D721Med (cell line): ENCODE measurements around the gene BORCS8.

Source experiments
- DNase-seq: peaks from one replicate; pipeline ENCODE4 v3.0.0; 2011; ENCODE audit warnings: low spot score; ENCODE audit not compliant: insufficient read length
- FAIRE-seq: peaks from 2 replicates; lab custom pipeline; 2011; peaks lifted over from hg19 to GRCh38; lab: Jason Lieb, UNC
- TF ChIP-seq, protein P1 (sequence below): IDR thresholded peaks from 2 replicates; pipeline ENCODE4 v1.5.1; 2012; ENCODE audit warnings: mild to moderate bottlenecking, control low read depth; ENCODE audit not compliant: insufficient read depth; ENCODE audit errors: missing control alignments

BORCS8 gene

DNA sequence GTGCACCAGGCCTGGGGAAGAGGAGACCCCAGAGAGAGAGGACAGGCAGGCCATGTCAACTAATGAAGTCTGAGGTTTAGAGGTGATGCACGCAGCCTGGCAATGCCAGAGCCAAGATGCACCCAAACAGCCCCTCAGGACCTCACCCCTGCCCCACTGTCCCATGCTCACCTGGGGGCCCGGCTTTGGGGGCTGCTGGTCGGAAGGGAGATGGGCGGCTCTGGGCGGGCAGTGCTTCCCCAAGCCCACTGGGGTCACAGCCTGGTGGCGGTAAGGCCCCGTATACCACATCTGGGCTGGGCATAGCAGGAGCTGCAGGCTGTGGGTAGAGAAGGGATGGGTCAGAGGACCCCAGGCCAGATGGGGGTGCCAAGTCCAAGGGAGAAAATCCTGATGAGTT lies 45.1 kb downstream of the BORCS8 start:
- DNase-seq, result no peak
- FAIRE-seq, result no peak
- TF ChIP-seq, protein P1, sequence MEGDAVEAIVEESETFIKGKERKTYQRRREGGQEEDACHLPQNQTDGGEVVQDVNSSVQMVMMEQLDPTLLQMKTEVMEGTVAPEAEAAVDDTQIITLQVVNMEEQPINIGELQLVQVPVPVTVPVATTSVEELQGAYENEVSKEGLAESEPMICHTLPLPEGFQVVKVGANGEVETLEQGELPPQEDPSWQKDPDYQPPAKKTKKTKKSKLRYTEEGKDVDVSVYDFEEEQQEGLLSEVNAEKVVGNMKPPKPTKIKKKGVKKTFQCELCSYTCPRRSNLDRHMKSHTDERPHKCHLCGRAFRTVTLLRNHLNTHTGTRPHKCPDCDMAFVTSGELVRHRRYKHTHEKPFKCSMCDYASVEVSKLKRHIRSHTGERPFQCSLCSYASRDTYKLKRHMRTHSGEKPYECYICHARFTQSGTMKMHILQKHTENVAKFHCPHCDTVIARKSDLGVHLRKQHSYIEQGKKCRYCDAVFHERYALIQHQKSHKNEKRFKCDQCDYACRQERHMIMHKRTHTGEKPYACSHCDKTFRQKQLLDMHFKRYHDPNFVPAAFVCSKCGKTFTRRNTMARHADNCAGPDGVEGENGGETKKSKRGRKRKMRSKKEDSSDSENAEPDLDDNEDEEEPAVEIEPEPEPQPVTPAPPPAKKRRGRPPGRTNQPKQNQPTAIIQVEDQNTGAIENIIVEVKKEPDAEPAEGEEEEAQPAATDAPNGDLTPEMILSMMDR, result no peak

DNA sequence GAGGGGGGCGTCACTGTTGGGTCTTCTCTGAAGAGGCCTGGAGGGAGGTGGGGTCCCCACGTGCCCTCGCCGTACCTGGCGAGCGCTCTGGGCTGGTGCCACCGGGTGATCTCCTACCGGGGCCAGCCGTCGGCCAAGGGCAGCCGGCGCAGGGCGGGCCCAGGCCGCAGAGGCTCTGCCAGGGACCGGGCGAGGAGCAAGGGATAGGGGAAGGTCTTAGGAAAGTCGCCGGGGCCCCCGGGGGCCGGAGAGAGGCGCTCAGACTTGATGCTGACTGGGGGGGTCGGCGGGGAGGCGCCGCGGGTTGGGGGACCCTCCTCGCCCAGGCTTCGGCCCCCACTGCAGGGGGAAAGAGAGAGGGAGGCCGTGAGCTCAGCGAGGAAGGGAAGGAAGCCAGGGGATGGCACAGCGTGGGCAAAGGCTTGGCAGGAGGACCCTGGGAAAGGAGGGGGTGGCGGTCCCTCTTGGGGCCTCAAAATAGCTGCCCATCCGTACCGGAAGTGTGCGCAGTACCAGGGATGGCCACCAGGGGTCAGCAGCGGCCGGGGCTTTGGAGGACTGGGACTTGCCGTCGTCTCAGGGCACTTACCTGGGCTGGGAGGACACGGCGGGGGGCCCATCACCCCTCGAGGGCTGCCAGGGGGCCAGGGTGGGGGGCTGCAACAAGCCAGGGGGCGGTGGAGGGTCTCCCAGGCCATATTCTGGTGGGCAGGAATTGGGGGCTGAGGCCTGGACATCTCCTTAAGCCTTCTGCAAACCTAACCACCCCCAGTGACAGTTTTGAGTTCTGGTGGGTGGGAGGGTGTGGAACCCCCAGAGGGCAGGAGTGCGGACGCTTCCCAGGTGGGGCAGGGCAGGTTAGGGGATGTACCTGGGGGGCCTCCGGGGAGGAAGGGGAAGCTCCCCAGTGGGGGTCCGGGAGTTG lies 46.0 kb downstream of the BORCS8 start:
- FAIRE-seq, result no peak
- TF ChIP-seq, protein P1, result peak; percentile 80
- DNase-seq, result peak; percentile 89

DNA sequence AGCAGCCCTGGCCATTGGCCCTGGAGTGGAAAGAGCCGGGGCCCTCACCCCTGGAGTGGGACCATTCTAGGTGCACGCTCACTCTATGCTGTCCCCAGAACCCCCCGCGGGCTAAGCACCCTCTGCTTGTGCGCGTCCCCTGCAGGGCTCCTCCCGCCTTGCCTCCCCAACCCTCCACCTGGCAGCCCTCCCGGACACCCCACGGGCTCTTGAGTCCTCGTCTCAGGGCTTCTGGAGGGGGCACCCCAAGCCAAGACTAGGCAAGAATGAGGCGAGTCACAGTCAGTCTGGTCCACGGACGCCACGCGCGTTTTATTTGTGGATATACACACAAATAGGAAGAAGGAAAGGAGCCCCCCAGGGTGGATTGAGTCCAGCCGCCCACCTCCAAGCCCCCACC lies 46.7 kb downstream of the BORCS8 start:
- TF ChIP-seq, protein P1, result no peak

DNA sequence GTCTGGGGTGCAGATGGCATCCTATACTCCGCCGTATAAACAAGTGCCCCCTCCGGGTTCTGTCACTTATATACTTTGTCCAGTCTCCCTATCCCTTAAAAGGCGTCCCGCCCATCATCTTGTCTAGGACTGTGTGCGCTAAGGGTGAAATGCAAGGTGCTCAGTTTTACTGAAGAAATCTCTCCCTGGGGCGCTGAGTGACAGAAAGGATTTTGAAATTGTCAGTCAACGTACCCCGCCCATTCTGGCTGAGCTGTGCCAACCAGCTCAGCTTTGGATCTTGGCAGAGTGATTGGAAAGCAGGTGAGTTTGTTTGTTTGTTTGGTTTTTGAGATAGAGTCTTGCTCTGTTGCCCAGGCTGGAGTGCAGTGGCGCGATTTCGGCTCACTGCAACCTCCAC lies 49.6 kb downstream of the BORCS8 start:
- FAIRE-seq, result no peak
- DNase-seq, result no peak
- TF ChIP-seq, protein P1, result no peak

More for the DNA sequence above, 46.7 kb downstream of the BORCS8 start:
- no peak for DNase-seq
- FAIRE-seq, result no peak

DNA sequence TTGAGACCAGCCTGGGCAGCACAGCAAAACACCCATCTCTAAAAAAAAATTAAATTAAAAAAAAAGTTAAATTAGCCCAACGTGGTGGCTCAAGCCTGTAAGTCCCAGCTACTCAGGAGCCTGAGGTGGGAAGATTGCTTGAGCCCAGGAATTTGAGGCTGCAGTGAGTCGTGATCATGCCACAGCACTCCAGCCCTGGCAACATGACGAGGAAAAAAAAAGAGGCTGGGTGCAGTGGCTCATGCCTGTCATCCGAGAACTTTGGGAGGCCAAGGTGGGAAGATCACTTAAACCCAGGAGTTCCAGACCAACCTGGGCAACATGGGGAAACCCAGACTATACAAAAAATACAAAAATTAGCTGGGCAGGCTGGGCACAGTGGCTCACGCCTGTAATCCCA lies 51.5 kb downstream of the BORCS8 start:
- TF ChIP-seq, protein P1, result no peak
- FAIRE-seq (no peak), DNase-seq (no peak)

DNA sequence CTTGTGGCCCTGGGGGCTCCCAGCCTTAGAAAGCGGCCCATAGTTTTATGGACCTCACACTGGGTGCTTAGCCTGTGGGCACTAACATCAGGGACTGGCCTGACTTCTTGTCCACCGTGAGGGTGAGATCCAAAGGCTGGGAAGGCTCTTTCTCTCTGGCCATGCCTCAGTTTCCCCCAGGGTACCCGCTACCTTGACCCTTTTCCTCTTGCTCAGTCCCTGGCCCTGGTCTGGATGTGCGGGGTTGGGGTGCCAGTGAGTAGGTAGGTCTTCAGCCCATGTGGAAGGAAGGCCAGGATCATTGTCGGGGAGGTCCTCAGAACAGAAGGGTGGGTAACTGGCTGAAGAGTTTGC lies 52.1 kb downstream of the BORCS8 start:
- FAIRE-seq (no peak), DNase-seq (no peak)
- TF ChIP-seq, protein P1, result no peak
